GM18868 (cell line): ENCODE results near the gene DNAH12.
"Not testable (repeated sequence)": the region's sequence is repeated elsewhere in the genome, so short reads cannot be mapped to it uniquely, and the experiment has no call there.

Experiments used
- ATAC-seq: cut with Tn5 transposase; IDR thresholded peaks from one replicate; pipeline ENCODE4 v1.9.1; 2021; ENCODE audit warnings: mild to moderate bottlenecking, moderate library complexity; ENCODE audit not compliant: unreplicated experiment

The DNAH12 gene

GRCh38 chr3:57335283-57335938 lies 208.7 kb downstream of the DNAH12 start:
- no peak for ATAC-seq

GRCh38 chr3:57331078-57331610 lies 213.0 kb downstream of the DNAH12 start:
- no peak for ATAC-seq

- ATAC-seq: not testable (repeated sequence)
These were observed 217.6 kb downstream of the DNAH12 start for GRCh38 chr3:57326498-57326897.

- no peak for ATAC-seq
These were observed 229.9 kb downstream of the DNAH12 start for GRCh38 chr3:57314204-57314603.

GRCh38 chr3:57309769-57310360 lies 234.3 kb downstream of the DNAH12 start:
- ATAC-seq: no peak

- ATAC-seq: not testable (repeated sequence)
These were observed 240.6 kb downstream of the DNAH12 start for GRCh38 chr3:57303520-57303919.

GRCh38 chr3:57298041-57298440 lies 246.1 kb downstream of the DNAH12 start:
- ATAC-seq: no peak

GRCh38 chr3:57292897-57293526 lies 251.1 kb downstream of the DNAH12 start:
- no peak for ATAC-seq

GRCh38 chr3:57292159-57292896 lies 251.8 kb downstream of the DNAH12 start, which contains the start of gene ASB14:
TSS of gene ASB14 (minus strand) at chr3:57292685. CDS start at chr3:57292033, 652 bp downstream.
- ATAC-seq: no peak

GRCh38 chr3:57288403-57288802 lies 255.7 kb downstream of the DNAH12 start:
- no peak for ATAC-seq

GRCh38 chr3:57287205-57287604 lies 256.9 kb downstream of the DNAH12 start:
- no peak for ATAC-seq

- ATAC-seq: no peak
These were observed 260.8 kb downstream of the DNAH12 start for GRCh38 chr3:57283334-57283733.

GRCh38 chr3:57281715-57282114 lies 262.4 kb downstream of the DNAH12 start:
- no peak for ATAC-seq

- no peak for ATAC-seq
These were observed 264.5 kb downstream of the DNAH12 start for GRCh38 chr3:57279685-57280084.

GRCh38 chr3:57278237-57278636 lies 265.9 kb downstream of the DNAH12 start:
- no peak for ATAC-seq

GRCh38 chr3:57275393-57275792 lies 268.8 kb downstream of the DNAH12 start:
- ATAC-seq: no peak

GRCh38 chr3:57274845-57275244 lies 269.3 kb downstream of the DNAH12 start:
- no peak for ATAC-seq

GRCh38 chr3:57268416-57268815 lies 275.7 kb downstream of the DNAH12 start:
- ATAC-seq: no peak

- ATAC-seq: no peak
These were observed 282.2 kb downstream of the DNAH12 start for GRCh38 chr3:57261929-57262328.

- ATAC-seq: no peak
These were observed 283.0 kb downstream of the DNAH12 start for GRCh38 chr3:57261119-57261518.

GRCh38 chr3:57257678-57258077 lies 286.5 kb downstream of the DNAH12 start:
- ATAC-seq: no peak
